ENCODE data around the gene UST. TPM values are rescaled to one million over a fixed set of nuclear protein-coding genes. Genes with fewer than 3 reads are reported as not detected.

UST gene
- total RNA-seq, 2 experiments from 2014 or later, result 1.9 to 3.7 TPM

DNA sequence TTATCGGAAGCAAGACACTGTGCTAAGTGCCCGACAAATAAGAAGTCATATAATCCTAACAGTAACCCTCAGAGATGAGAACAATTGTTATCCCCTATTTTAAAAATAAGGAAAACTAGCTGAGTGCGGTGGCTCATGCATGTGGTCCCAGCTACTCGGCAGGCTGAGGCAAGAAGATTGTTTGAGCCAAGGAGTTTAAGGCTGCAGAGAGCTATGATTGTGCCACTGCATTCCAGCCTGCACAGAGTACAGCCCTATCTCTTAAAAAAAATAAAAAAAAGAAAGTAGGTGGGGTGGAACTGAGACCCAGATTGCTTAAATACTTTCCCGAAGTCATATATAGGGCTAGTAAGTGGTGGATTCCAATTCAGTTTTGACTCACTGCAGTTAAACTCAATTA, 84.7 kb downstream of the UST start:
- no peaks in the 10 kb centered on the region for H3K9me3 Mint-ChIP-seq
- Histone ChIP-seq H3K27ac (ENCODE audit: low read depth in 1 of 2, low read length in 2 of 2) (no peak overlapping the region), H3K4me3 (ENCODE audit: low read length) (peak overlapping the region; percentile 44), H3K9me3 (ENCODE audit: control insufficient read depth in 1 of 2, insufficient read depth in 1 of 2, low read length in 2 of 2) (no peaks in the 10 kb centered on the region), H3K27me3 (ENCODE audit: control insufficient read depth in 1 of 2, insufficient read depth in 2 of 2, low read length in 2 of 2) (no peaks in the 10 kb centered on the region), H3K36me3 (ENCODE audit: insufficient read depth, low read length) (no peaks in the 10 kb centered on the region), H3K4me1 (ENCODE audit: insufficient read depth, low read length) (peaks cover 10% of the 10 kb centered on the region)
- ChIA-PET POLR2A (interaction anchor here (1.0 kb wide), 1 partner anchor 60 kb away, joined by 3 read pairs; no protein-coding TSS in a partner anchor), CTCF (no interaction called here)
- no peaks in the 10 kb centered on the region for H3K36me3 Mint-ChIP-seq (ENCODE audit: low read depth)
- peak overlapping the region; percentile 72 for H3K4me3 Mint-ChIP-seq
- H3K27me3 Mint-ChIP-seq, result no peaks in the 10 kb centered on the region
- peak overlapping the region; percentile 72 for H3K27ac Mint-ChIP-seq
- peaks cover 34% of the 10 kb centered on the region for H3K4me1 Mint-ChIP-seq (ENCODE audit: low read depth)
- intact Hi-C loops (cut with DNase I, micrococcal nuclease), result loop anchor here in 1 of 2 experiments (5.0 kb wide), 2 partner anchors 69 to 84 kb away; partner anchors contain the start of gene UST
- DNase-seq (no peak), ATAC-seq (ENCODE audit: poor library complexity) (no peak)
- TF ChIP-seq, protein P1, sequence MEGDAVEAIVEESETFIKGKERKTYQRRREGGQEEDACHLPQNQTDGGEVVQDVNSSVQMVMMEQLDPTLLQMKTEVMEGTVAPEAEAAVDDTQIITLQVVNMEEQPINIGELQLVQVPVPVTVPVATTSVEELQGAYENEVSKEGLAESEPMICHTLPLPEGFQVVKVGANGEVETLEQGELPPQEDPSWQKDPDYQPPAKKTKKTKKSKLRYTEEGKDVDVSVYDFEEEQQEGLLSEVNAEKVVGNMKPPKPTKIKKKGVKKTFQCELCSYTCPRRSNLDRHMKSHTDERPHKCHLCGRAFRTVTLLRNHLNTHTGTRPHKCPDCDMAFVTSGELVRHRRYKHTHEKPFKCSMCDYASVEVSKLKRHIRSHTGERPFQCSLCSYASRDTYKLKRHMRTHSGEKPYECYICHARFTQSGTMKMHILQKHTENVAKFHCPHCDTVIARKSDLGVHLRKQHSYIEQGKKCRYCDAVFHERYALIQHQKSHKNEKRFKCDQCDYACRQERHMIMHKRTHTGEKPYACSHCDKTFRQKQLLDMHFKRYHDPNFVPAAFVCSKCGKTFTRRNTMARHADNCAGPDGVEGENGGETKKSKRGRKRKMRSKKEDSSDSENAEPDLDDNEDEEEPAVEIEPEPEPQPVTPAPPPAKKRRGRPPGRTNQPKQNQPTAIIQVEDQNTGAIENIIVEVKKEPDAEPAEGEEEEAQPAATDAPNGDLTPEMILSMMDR (IDR thresholded peaks at IDR 0.05), result no peak

- no peaks in the 10 kb centered on the region for H3K36me3 ChIP-seq (ENCODE audit: insufficient read depth, low read length)
- POLR2A ChIA-PET, result interaction anchor here (1.3 kb wide), 1 partner anchor 88 kb away, joined by 3 read pairs; no protein-coding TSS in a partner anchor
- H3K9me3 Mint-ChIP-seq, result no peaks in the 10 kb centered on the region
- H3K27me3 Mint-ChIP-seq, result no peaks in the 10 kb centered on the region
- H3K27me3 ChIP-seq (ENCODE audit: control insufficient read depth in 1 of 2, insufficient read depth in 2 of 2, low read length in 2 of 2), result no peaks in the 10 kb centered on the region
- H3K9me3 ChIP-seq (ENCODE audit: control insufficient read depth in 1 of 2, insufficient read depth in 1 of 2, low read length in 2 of 2), result no peaks in the 10 kb centered on the region
- H3K4me1 Mint-ChIP-seq (ENCODE audit: low read depth), result peaks cover 17% of the 10 kb centered on the region
- DNase-seq, result peak in 4 of 14 experiments; percentile 4 to 16 (median 14)
- CTCF ChIA-PET, result no interaction called here
- no peak overlapping the region for H3K27ac ChIP-seq (ENCODE audit: low read depth in 1 of 2, low read length in 2 of 2)
- TF ChIP-seq, protein P1 (IDR thresholded peaks at IDR 0.05), result no peak
- H3K4me3 ChIP-seq (ENCODE audit: low read length), result no peak overlapping the region
- peak; percentile 39 for ATAC-seq (ENCODE audit: poor library complexity)
- intact Hi-C loops (cut with DNase I, micrococcal nuclease), result loop anchor here in 1 of 2 experiments (5.0 kb wide), 1 partner anchor 64 kb away; no protein-coding TSS in a partner anchor
- H3K36me3 Mint-ChIP-seq (ENCODE audit: low read depth), result no peaks in the 10 kb centered on the region
- H3K4me3 Mint-ChIP-seq, result peak overlapping the region; percentile 55
- peak overlapping the region; percentile 43 for H3K27ac Mint-ChIP-seq
- peaks cover 4% of the 10 kb centered on the region for H3K4me1 ChIP-seq (ENCODE audit: insufficient read depth, low read length)
Measured at GRCh38 chr6:148835920-148836441, 89.2 kb downstream of the UST start.

DNA sequence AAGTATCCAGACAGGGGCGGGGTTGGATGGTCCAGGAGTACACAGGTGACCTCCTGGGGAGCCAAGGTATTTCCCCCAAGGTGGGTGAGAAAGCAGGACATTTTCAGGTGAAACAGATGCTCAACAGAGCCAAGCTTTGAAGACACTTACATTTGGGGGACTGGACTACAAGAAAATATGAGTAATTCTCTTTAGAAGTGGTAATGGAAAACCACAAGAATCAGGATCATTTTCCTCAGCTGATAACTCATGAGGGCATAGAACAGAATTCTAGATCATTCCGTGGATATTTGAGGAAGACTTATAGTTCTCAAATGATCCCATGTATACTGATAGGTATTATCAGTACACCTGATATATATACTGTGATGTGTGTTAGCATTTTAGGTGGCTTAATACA, 89.9 kb downstream of the UST start:
- DNase-seq (no peak), ATAC-seq (ENCODE audit: poor library complexity) (no peak)
- no peaks in the 10 kb centered on the region for H3K9me3 ChIP-seq (ENCODE audit: control insufficient read depth in 1 of 2, insufficient read depth in 1 of 2, low read length in 2 of 2)
- Mint-ChIP-seq H3K4me1 (ENCODE audit: low read depth) (peaks cover 12% of the 10 kb centered on the region), H3K9me3 (no peaks in the 10 kb centered on the region), H3K36me3 (ENCODE audit: low read depth) (no peaks in the 10 kb centered on the region), H3K4me3 (no peak overlapping the region), H3K27ac (no peak overlapping the region), H3K27me3 (no peaks in the 10 kb centered on the region)
- no peaks in the 10 kb centered on the region for H3K36me3 ChIP-seq (ENCODE audit: insufficient read depth, low read length)
- H3K27ac ChIP-seq (ENCODE audit: low read depth in 1 of 2, low read length in 2 of 2), result no peak overlapping the region
- H3K4me1 ChIP-seq (ENCODE audit: insufficient read depth, low read length), result no peaks in the 10 kb centered on the region
- ChIA-PET POLR2A (interaction anchor here (1.3 kb wide), 1 partner anchor 89 kb away, joined by 3 read pairs; no protein-coding TSS in a partner anchor), CTCF (no interaction called here)
- no peak overlapping the region for H3K4me3 ChIP-seq (ENCODE audit: low read length)
- intact Hi-C loops (cut with DNase I, micrococcal nuclease), result loop anchor here in 1 of 2 experiments (5.0 kb wide), 1 partner anchor 64 kb away; no protein-coding TSS in a partner anchor
- TF ChIP-seq, protein P1 (IDR thresholded peaks at IDR 0.05), result no peak
- H3K27me3 ChIP-seq (ENCODE audit: control insufficient read depth in 1 of 2, insufficient read depth in 2 of 2, low read length in 2 of 2), result no peaks in the 10 kb centered on the region

All from CD4-positive, alpha-beta T cell (primary cell).